Stimulated activated CD4-positive, alpha-beta T cell treated with anti-CD3 and anti-CD28 coated beads, Interleukin-15, amount 100 ng/mL, for 24 hours (primary cell): Measurements from ENCODE around the gene TSPAN18.

Source experiments
- DNase-seq: peaks from one replicate; pipeline ENCODE4 v3.0.0-alpha.2; 2020

The TSPAN18 gene

GRCh38 chr11:44803009-44803408 is 76.2 kb downstream of the TSPAN18 start:
- no peak for DNase-seq

DNA sequence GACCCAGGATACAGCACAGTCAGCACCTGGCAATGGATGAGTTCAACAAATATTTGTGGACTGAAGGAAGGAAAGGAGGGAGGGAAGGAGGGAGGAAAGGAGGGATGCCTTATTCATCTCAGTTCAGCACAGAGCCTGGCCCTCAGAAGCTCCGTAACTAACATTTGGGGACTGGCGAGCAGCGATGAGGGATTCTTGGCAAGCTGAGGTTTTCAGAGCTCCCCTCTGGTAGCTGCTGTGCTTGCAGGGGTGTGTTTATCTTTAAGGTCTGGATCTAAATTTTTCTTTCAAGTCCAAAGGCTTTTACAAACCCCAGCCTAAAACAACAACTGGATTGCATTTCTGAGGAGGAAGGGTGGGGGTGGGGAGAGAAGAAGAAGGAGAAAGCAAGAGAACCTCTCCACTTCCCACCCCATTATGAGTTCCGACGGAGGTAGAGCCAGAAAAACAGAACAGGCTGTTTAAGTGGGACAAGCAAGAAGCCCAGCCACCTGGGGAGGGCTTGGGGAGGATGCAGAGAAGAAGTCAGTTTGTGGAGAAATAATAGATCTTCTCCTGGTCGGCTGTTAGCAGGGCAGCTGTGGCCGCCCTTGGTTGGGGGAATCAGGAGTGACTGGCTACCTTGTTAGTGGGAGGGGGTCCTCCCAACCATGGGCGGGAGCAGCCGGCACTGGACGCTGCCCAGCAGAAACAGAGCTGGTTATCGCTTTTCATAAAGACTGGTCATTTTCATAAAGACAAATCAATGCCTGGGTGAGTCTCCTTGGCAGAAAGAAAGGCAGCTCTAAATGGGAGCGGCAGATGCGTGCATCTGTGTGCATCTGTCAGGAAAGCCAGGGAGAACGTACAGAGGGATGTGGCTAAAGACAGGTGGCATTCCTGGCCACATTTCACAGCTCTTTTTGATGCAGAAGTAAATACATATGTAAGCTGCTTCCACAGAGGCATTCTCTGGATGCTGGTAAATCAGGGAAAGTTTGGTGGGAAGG is 78.0 kb downstream of the TSPAN18 start:
- DNase-seq, result no peak

DNA sequence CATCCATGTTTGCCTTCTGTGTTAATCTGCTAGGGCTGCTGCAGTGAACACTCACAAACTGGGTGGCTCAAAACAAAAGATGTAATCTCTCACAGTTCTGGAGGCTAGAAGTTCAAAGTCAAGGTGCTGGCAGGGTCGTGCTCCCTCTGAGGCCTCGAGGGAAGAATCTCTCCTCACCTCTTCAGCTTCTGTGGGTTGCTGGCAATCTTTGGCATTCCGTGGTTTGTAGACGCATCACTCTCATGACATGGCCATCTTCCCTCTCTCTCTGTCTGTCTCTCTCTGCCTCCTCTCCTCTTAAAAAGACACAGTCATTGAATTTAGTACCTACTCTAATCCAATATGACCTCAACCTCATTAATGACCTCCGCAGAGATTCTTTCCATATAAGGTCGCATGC is 78.8 kb downstream of the TSPAN18 start:
- no peak for DNase-seq

GRCh38 chr11:44808053-44808753 is 81.4 kb downstream of the TSPAN18 start:
- no peak for DNase-seq

- no peak for DNase-seq
Observed at GRCh38 chr11:44809283-44809682, 82.5 kb downstream of the TSPAN18 start.

- DNase-seq, result no peak
Observed at GRCh38 chr11:44811841-44812448, 85.2 kb downstream of the TSPAN18 start.

GRCh38 chr11:44812971-44813370 is 86.2 kb downstream of the TSPAN18 start:
- DNase-seq, result no peak

- DNase-seq, result no peak
Observed at GRCh38 chr11:44813401-44813800, 86.6 kb downstream of the TSPAN18 start.

GRCh38 chr11:44814881-44815592 is 88.3 kb downstream of the TSPAN18 start:
- no peak for DNase-seq

DNA sequence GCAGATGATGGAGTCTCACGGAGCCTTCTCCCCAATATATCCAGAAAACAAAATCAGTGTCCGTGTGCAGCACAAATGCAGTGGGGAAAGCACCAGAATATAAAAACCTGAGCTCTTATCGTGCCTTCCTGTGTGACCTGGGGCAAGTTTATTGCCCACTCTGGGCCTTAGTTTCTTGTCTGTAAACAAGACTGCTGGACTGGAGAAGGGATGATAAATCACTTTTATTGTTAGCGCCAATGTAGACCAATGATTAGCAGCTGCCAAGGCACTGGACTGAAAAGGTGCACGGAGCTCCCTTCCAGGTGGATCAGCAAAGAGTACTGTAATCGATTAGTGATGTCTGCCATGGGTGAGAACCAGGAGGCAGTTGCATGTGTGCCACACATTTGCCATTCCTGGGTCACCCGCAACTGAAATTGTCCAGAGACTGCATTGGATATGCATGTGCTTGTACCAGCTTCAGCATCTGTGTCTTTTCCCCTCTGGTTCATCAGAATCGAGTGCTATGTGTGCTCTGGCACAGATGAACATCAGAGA is 89.2 kb downstream of the TSPAN18 start:
- no peak for DNase-seq

- DNase-seq, result no peak
Observed at GRCh38 chr11:44816761-44817160, 90.0 kb downstream of the TSPAN18 start.

GRCh38 chr11:44817207-44817949 is 90.6 kb downstream of the TSPAN18 start:
- DNase-seq, result no peak

- no peak for DNase-seq
Observed at GRCh38 chr11:44818110-44818509, 91.3 kb downstream of the TSPAN18 start.

GRCh38 chr11:44819346-44819745 is 92.6 kb downstream of the TSPAN18 start:
- DNase-seq, result no peak

DNA sequence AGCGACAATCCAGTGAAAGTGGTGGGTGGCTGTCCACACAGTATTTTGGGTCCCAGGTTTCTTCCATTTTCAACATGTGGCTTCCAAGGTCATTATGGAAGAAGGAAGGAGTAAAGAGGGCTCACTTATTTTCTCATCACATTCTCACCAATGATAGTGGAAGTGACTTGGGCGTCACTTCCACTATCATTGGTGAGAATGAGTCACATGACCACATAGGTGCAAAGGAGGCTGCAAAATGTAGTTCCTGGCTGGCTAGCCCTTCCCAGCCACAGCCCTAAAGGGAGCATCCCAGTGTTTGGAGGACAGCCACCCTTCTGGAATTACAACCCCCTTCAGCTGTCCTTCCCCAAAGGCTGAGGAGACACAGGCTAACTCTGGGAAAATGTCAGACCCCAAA is 95.6 kb downstream of the TSPAN18 start:
- DNase-seq, result no peak

DNA sequence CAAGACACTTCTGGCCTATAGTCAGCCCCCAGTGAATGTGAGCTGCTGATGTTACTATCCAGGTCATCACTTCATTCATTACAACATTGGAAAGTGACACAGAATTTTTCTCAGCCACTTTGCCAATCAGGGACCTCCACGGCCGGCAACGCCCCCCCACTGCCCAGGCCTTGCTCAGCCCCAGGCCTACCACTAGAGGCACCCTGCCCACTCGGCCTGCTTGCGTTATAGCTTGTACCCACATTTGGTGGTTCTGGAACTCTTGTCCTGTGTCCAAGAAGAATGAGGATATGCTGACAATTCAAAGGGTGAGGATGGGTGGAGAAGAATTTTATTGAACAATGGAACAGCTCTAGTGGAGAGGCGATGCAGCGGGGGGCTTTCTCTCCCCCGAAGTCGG is 96.2 kb downstream of the TSPAN18 start:
- DNase-seq, result peak; percentile 31

DNA sequence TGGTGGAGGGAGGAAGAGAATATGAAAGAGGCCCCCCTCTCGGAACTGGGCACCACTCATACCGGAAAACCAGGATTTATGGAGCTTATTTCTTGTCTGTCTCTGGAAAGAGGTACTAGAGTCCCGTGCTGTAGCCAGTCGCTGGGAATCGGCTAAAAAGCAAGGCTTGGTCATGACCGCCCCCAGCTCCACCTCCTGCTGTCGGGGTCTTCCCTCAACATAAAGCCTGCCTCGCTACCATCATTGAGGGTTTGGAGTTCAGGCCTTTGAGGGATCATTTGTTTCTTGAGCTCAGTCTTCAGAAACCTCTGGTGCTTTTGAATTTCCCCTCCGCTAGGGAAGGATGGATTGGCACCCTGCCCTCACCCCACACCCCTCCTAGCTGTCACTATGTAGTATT is 97.1 kb downstream of the TSPAN18 start:
- DNase-seq, result no peak

- DNase-seq, result no peak
Observed at GRCh38 chr11:44824300-44824704, 97.5 kb downstream of the TSPAN18 start.

GRCh38 chr11:44825058-44825785 is 98.5 kb downstream of the TSPAN18 start:
- DNase-seq, result no peak

GRCh38 chr11:44826922-44827643 is 100.3 kb downstream of the TSPAN18 start:
- no peak for DNase-seq
